Adrenal gland (tissue), 12 donors: ENCODE data around the gene ATR. TPM values are rescaled to one million over a fixed set of nuclear protein-coding genes. Genes with fewer than 3 reads are reported as not detected.

Source experiments
- DNase-seq, 7 donors: peaks; one replicate each; pipeline ENCODE4 v3.0.0-alpha.2; 2019 to 2020
- H3K27ac ChIP-seq, 5 donors: fragments of 200-600 bp; sonication (generic) in 4 of 5; 1 replicate in 3 of 5; 2 replicates in 2 of 5; pipeline versions ENCODE4 v1.5.1 to v1.8.0; 2016 to 2020; ENCODE audit warnings: mild to moderate bottlenecking in 1 of 5
- H3K27me3 ChIP-seq: fragments of 200-600 bp; 2 replicates; pipeline ENCODE4 v1.8.0; 2021
- H3K36me3 ChIP-seq, 2 donors: fragments of 200-600 bp; replicated peaks in 1 of 2; 1 replicate in 1 of 2; 2 replicates in 1 of 2; pipeline versions ENCODE4 v1.5.1 to v1.8.0; 2018 to 2022
- H3K4me1 ChIP-seq, 2 donors: fragments of 200-600 bp; replicated peaks in 1 of 2; 1 replicate in 1 of 2; 2 replicates in 1 of 2; pipeline versions ENCODE4 v1.5.1 to v1.8.0; 2018 to 2021
- H3K4me3 ChIP-seq, 4 donors: fragments of 200-600 bp; sonication (generic) in 3 of 4; one replicate each; pipeline ENCODE4 v1.5.1; 2016 to 2018
- H3K9me3 ChIP-seq, 3 donors: fragments of 200-600 bp; sonication (generic) in 1 of 3; replicated peaks in 1 of 3; 1 replicate in 2 of 3; 2 replicates in 1 of 3; pipeline versions ENCODE4 v1.5.1 to v1.8.0; 2016 to 2021
- CTCF ChIP-seq, 6 experiments: fragments of 450-650 bp in 4 of 6; fragments of 200-600 bp in 2 of 6; sonication (generic) in 1 of 6; IDR thresholded peaks; 1 replicate in 5 of 6; 2 replicates in 1 of 6; pipeline versions ENCODE4 v1.5.1 to v1.8.0; 2016 to 2021; ENCODE audit warnings: antibody characterized with exemption in 6 of 6, mild to moderate bottlenecking in 2 of 6, moderate library complexity in 1 of 6
- POLR2A ChIP-seq, 2 donors: fragments of 450-650 bp; IDR thresholded peaks; one replicate each; pipeline ENCODE4 v1.6.1; 2017; ENCODE audit warnings: antibody characterized with exemption in 2 of 2, mild to moderate bottlenecking in 2 of 2, moderate library complexity in 1 of 2
- WGBS, 4 donors: extraction: QIAGEN DNeasy Blood & Tissue Kit in 2 of 4; methylation state at CpG; one replicate each; pipeline versions ENCODE4 v1.1.5 to v1.1.7; 2013 to 2017; 5-methylcytosine and 5-hydroxymethylcytosine counted together
- intact Hi-C, 2 donors: fragments of 100-400 bp; cut with DNase I; formaldehyde crosslinking; loops; one replicate each; pipeline versions ENCODE4 v1.14.1 to v1.15.0; 2022 to 2023
- polyA plus RNA-seq, 3 donors: library from polyadenylated mRNA; stranded (reverse); fragments of 200-250 nt in 2 of 3; fragments of 350-450 nt in 1 of 3; fragmentation: Illumina TruSeq in 1 of 3; extraction: RNeasy Lipid Tissue Mini Kit (QIAGEN cat#74804) in 1 of 3; gene quantifications; one replicate each; pipeline ENCODE4 v1.2.3, GENCODE V29; 2013 to 2014
- total RNA-seq, 9 donors: library from RNA; depleted of rRNA in 4 of 9; stranded (reverse); fragments of >200 nt in 4 of 9; fragments of 120-200 nt in 1 of 9; fragmentation: NEBNext Ultra II Directional in 1 of 9; extraction: Animal tissue kit (Norgen Biotek cat#: 25700) in 1 of 9; gene quantifications; one replicate each; pipeline versions ENCODE4 v1.1.0 to v1.2.4, GENCODE V29; 2013 to 2023
- donor health status: healthy with polysubstance abuse.
- donor health status: Bipolar disorder and iron deficiency.
- donor health status: DM: yes; HTN: yes; CAD: no.
- donor health status: DM: no; HTN: no; CAD: no.
- donor health status: DM: no; HTN: no; CAD: no.
- donor health status: DM: yes; HTN: yes; CAD: no.

Gene ATR
- total and polyA plus RNA-seq, 12 donors = 34.7 to 131 (median 53.3) TPM

DNA sequence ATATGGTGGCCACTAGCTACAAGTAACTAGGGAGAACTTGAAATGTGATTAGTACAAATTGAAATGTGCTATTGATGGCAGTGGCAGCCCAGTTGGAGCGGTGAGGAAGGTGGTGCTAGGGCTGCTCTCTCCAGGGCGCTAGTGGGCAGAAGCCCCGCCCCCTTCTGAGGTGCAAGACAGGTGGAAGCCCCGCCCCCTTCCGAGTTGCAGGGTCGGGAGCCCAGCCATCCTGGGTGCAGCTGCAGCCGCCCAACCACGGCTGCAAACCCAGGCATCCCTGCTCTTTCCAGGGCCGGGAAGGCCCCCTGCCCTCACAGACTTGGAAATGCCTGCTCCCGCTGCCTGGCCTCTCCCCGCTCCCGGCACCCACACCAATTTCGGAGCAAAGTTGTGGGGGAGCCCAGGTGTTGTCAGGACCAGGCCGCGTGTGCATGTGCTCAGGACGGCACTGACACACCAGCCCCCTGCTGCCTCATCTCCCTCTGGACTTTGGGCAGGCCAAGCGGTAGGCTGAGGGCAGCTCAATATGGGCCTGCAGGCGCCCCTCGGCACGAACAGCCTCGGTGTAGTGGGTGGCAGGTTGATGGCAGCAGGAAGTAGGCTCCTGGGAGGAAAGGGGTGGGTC lies 10.0 kb downstream of the ATR start:
- peaks cover 0 to 10% of the 10 kb centered on the region in 2 donors for H3K36me3 ChIP-seq
- DNase-seq = no peak
- H3K4me3 ChIP-seq = no peak overlapping the region
- WGBS, 4 donors = 77 to 100% (median 88%) methylated on average over 2 to 21 of the region's 21 CpGs
- no peak overlapping the region for H3K27ac ChIP-seq
- no peaks in the 10 kb centered on the region for H3K27me3 ChIP-seq
- no peak for TF ChIP-seq CTCF (IDR thresholded peaks at IDR 0.05)
- H3K4me1 ChIP-seq = peaks cover 3% of the 10 kb centered on the region in 2 donors
- intact Hi-C loops = no loop called here
- H3K9me3 ChIP-seq = no peaks in the 10 kb centered on the region

- Histone ChIP-seq H3K4me1 (peaks cover 0 to 3% of the 10 kb centered on the region in 2 donors), H3K4me3 (no peak overlapping the region), H3K9me3 (no peaks in the 10 kb centered on the region), H3K27ac (no peak overlapping the region), H3K27me3 (no peaks in the 10 kb centered on the region), H3K36me3 (peaks cover 0 to 15% of the 10 kb centered on the region in 2 donors)
- TF ChIP-seq POLR2A (IDR thresholded peaks at IDR 0.05) = no peak
- no peak for TF ChIP-seq CTCF (IDR thresholded peaks at IDR 0.05)
- intact Hi-C loops = no loop called here
- DNase-seq = no peak
- WGBS, 4 donors = 91 to 94% (median 93%) methylated on average over 3 of the region's 3 CpGs
Observed at GRCh38 chr3:142566096-142566495, 12.4 kb downstream of the ATR start.

- Histone ChIP-seq H3K4me3 (no peak overlapping the region), H3K36me3 (peaks cover 0 to 34% of the 10 kb centered on the region in 2 donors), H3K4me1 (no peaks in the 10 kb centered on the region), H3K9me3 (no peaks in the 10 kb centered on the region), H3K27me3 (no peaks in the 10 kb centered on the region), H3K27ac (no peak overlapping the region)
- WGBS, 4 donors = 94 to 95% (median 94%) methylated on average over 4 of the region's 4 CpGs
- intact Hi-C loops = no loop called here
- TF ChIP-seq CTCF (IDR thresholded peaks at IDR 0.05) (no peak), POLR2A (IDR thresholded peaks at IDR 0.05) (no peak)
- no peak for DNase-seq
Observed at GRCh38 chr3:142563496-142563997, 15.0 kb downstream of the ATR start.

- H3K27ac ChIP-seq = no peak overlapping the region
- peaks cover 0 to 63% of the 10 kb centered on the region in 2 donors for H3K36me3 ChIP-seq
- TF ChIP-seq CTCF (IDR thresholded peaks at IDR 0.05) = no peak
- TF ChIP-seq POLR2A (IDR thresholded peaks at IDR 0.05) = no peak
- no peak overlapping the region for H3K4me3 ChIP-seq
- H3K4me1 ChIP-seq = no peaks in the 10 kb centered on the region
- no peak for DNase-seq
- H3K27me3 ChIP-seq = no peaks in the 10 kb centered on the region
- H3K9me3 ChIP-seq = no peaks in the 10 kb centered on the region
- intact Hi-C loops = no loop called here
Observed at GRCh38 chr3:142560118-142560517, 18.4 kb downstream of the ATR start.
